Measurements from ENCODE around the gene NFASC.

- TF ChIP-seq CTCF (IDR thresholded peaks at IDR 0.05): no peak
- TF ChIP-seq POLR2A (IDR thresholded peaks at IDR 0.05): no peak
Observed at GRCh38 chr1:205048382-205048781, 177.7 kb downstream of the NFASC start.
